Neural cell (in vitro differentiated cells): Measurements from ENCODE around the gene COLQ. TPM values are rescaled to one million over a fixed set of nuclear protein-coding genes. Genes with fewer than 3 reads are reported as not detected.

ENCODE experiments used
- H2AFZ ChIP-seq: fragments of 200-600, 300-800 bp; sonication (generic), shearing (Covaris generic); 2 replicates; pipeline ENCODE4 v1.6.0; 2014; ENCODE audit warnings: low read depth, mild to moderate bottlenecking, antibody characterized with exemption, low read length, moderate library complexity
- H3F3A ChIP-seq: fragments of 200-600 bp; shearing (Covaris generic); 2 replicates; pipeline ENCODE4 v1.6.1; 2016; ENCODE audit warnings: mild to moderate bottlenecking, moderate library complexity, mixed read lengths, antibody characterized with exemption, low read length; ENCODE audit not compliant: insufficient read depth, poor library complexity, severe bottlenecking
- H3K27ac ChIP-seq: fragments of 200-600, 300-800 bp; sonication (generic), shearing (Covaris generic); 2 replicates; pipeline ENCODE4 v1.5.1; 2014; ENCODE audit warnings: mild to moderate bottlenecking, low read length, moderate library complexity
- H3K27me3 ChIP-seq: fragments of 300-800, 200-600 bp; sonication (generic), shearing (Covaris generic); 2 replicates; pipeline ENCODE4 v1.6.0; 2014; ENCODE audit warnings: mild to moderate bottlenecking, low read depth, low read length, moderate library complexity; ENCODE audit not compliant: insufficient read depth
- H3K36me3 ChIP-seq: fragments of 300-800, 200-600 bp; sonication (generic), shearing (Covaris generic); 2 replicates; pipeline ENCODE4 v1.5.1; 2014; ENCODE audit warnings: mild to moderate bottlenecking, antibody characterized with exemption, low read length, moderate library complexity; ENCODE audit not compliant: insufficient read depth
- H3K4me2 ChIP-seq: fragments of 300-800, 200-600 bp; sonication (generic), shearing (Covaris generic); 2 replicates; pipeline ENCODE4 v1.6.0; 2014; ENCODE audit warnings: mild to moderate bottlenecking, low read length
- H3K4me3 ChIP-seq: fragments of 300-800, 200-600 bp; sonication (generic), shearing (Covaris generic); 2 replicates; pipeline ENCODE4 v1.5.1; 2014; ENCODE audit warnings: mild to moderate bottlenecking, low read length, moderate library complexity
- H3K79me2 ChIP-seq: fragments of 200-600 bp; shearing (Covaris generic); replicated peaks from 2 replicates; pipeline ENCODE4 v1.6.0; 2014; ENCODE audit warnings: mild to moderate bottlenecking, low read length, moderate library complexity; ENCODE audit not compliant: insufficient read depth
- H3K9ac ChIP-seq: fragments of 300-800, 200-600 bp; sonication (generic), shearing (Covaris generic); 2 replicates; pipeline ENCODE4 v1.6.1; 2016; ENCODE audit warnings: mild to moderate bottlenecking, low read length, mixed read lengths
- H3K9me2 ChIP-seq: fragments of 200-600 bp; shearing (Covaris generic); 2 replicates; pipeline ENCODE4 v1.6.1; 2016; ENCODE audit warnings: mild to moderate bottlenecking, low read length, mixed read lengths; ENCODE audit not compliant: insufficient read depth
- H3K9me3 ChIP-seq: fragments of 200-600, 300-800 bp; sonication (generic), shearing (Covaris generic); 2 replicates; pipeline ENCODE4 v1.6.1; 2016; ENCODE audit warnings: mild to moderate bottlenecking, mixed run types, low read length, moderate library complexity, mixed read lengths
- H4K20me1 ChIP-seq: fragments of 200-600 bp; shearing (Covaris generic); 2 replicates; pipeline ENCODE4 v1.6.1; 2016; ENCODE audit warnings: mild to moderate bottlenecking, mixed run types; ENCODE audit not compliant: insufficient read depth
- EP300 ChIP-seq: fragments of 450-650 bp; conservative IDR thresholded peaks from 2 replicates; pipeline ENCODE4 v1.6.1; 2014; ENCODE audit warnings: antibody characterized with exemption, mild to moderate bottlenecking, moderate library complexity; ENCODE audit not compliant: poor library complexity, severe bottlenecking
- EZH2 ChIP-seq: fragments of 200-600, 300-800 bp; shearing (Covaris generic), sonication (generic); IDR thresholded peaks from 2 replicates; pipeline ENCODE4 v1.6.1; 2014; ENCODE audit warnings: antibody characterized with exemption, low read length, borderline replicate concordance, mild to moderate bottlenecking; ENCODE audit not compliant: insufficient read depth, poor library complexity, severe bottlenecking
- MXI1 ChIP-seq: fragments of 450-650 bp; conservative IDR thresholded peaks from 2 replicates; pipeline ENCODE4 v1.6.1; 2014; ENCODE audit warnings: antibody characterized with exemption, mild to moderate bottlenecking; ENCODE audit not compliant: poor library complexity, severe bottlenecking
- POLR2AphosphoS5 ChIP-seq: IDR thresholded peaks from 2 replicates; pipeline ENCODE4 v1.6.1; 2012
- RAD21 ChIP-seq: fragments of 450-650 bp; conservative IDR thresholded peaks from 2 replicates; pipeline ENCODE4 v1.6.1; 2014; ENCODE audit warnings: antibody characterized with exemption, mild to moderate bottlenecking, moderate library complexity
- SMC3 ChIP-seq: fragments of 450-650 bp; conservative IDR thresholded peaks from 2 replicates; pipeline ENCODE4 v1.6.1; 2014; ENCODE audit warnings: antibody characterized with exemption, mild to moderate bottlenecking, moderate library complexity; ENCODE audit not compliant: poor library complexity
- TAF1 ChIP-seq: IDR thresholded peaks from 2 replicates; pipeline ENCODE4 v1.6.1; 2012; ENCODE audit warnings: low read depth
- polyA plus RNA-seq: library from polyadenylated mRNA; depleted of rRNA; stranded (reverse); fragments of >200 nt; gene quantifications from 2 replicates; pipeline ENCODE4 v1.2.3, GENCODE V29; 2014
- small RNA-seq, 3 experiments: library from RNA; depleted of rRNA; stranded (forward); fragments of <200 nt; gene quantifications; one replicate each; pipeline ENCODE3, GENCODE V24; 2012
- TF ChIP-seq, protein P1 (sequence below): fragments of 450-650 bp; IDR thresholded peaks from 2 replicates; pipeline ENCODE4 v1.5.1; 2014; ENCODE audit warnings: antibody characterized with exemption, mild to moderate bottlenecking, moderate library complexity; ENCODE audit not compliant: poor library complexity, severe bottlenecking

COLQ gene
- polyA plus RNA-seq, 1 donor from 2014 or later: 9.5 TPM

- Histone ChIP-seq H3K9me2 (no peaks in the 10 kb centered on the region), H3K79me2 (no peaks in the 10 kb centered on the region), H2AFZ (no peak overlapping the region), H3K4me2 (no peak overlapping the region), H3K36me3 (peaks cover 8% of the 10 kb centered on the region), H3K27me3 (no peaks in the 10 kb centered on the region), H3F3A (no peaks in the 10 kb centered on the region), H3K9ac (no peak overlapping the region), H3K4me3 (no peak overlapping the region), H4K20me1 (no peaks in the 10 kb centered on the region), H3K27ac (no peak overlapping the region), H3K9me3 (no peaks in the 10 kb centered on the region)
- no peak for TF ChIP-seq POLR2AphosphoS5
- TF ChIP-seq TAF1: no peak
- TF ChIP-seq, protein P1, sequence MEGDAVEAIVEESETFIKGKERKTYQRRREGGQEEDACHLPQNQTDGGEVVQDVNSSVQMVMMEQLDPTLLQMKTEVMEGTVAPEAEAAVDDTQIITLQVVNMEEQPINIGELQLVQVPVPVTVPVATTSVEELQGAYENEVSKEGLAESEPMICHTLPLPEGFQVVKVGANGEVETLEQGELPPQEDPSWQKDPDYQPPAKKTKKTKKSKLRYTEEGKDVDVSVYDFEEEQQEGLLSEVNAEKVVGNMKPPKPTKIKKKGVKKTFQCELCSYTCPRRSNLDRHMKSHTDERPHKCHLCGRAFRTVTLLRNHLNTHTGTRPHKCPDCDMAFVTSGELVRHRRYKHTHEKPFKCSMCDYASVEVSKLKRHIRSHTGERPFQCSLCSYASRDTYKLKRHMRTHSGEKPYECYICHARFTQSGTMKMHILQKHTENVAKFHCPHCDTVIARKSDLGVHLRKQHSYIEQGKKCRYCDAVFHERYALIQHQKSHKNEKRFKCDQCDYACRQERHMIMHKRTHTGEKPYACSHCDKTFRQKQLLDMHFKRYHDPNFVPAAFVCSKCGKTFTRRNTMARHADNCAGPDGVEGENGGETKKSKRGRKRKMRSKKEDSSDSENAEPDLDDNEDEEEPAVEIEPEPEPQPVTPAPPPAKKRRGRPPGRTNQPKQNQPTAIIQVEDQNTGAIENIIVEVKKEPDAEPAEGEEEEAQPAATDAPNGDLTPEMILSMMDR: no peak
- no peak for TF ChIP-seq EZH2
- no peak for TF ChIP-seq RAD21
- TF ChIP-seq SMC3: no peak
- no peak for TF ChIP-seq MXI1
- no peak for TF ChIP-seq EP300
These were observed 118.0 kb downstream of the COLQ start for GRCh38 chr3:15403495-15403894.

DNA sequence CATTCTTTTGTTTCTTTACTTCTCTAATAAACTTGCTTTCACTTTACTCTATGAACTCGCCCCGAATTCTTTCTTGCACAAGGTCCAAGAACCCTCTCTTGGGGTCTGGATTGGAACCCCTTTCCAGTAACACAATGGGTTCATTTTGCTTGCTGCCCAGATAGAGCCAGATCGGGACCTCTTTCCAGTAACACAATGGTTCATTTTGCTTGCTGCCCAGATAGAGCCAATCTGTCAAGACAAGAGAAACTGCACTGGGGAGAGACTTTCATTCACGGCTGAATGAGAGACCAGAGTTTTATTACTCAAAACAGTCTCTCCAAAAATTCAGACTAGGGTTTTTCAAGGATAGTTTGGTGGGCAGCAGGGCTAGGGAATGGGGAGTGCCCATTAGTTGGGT is 119.6 kb downstream of the COLQ start:
- no peaks in the 10 kb centered on the region for H3K79me2 ChIP-seq
- H3K27ac ChIP-seq: no peak overlapping the region
- no peaks in the 10 kb centered on the region for H3K36me3 ChIP-seq
- H3K4me3 ChIP-seq: no peak overlapping the region
- no peak overlapping the region for H3K9ac ChIP-seq
- no peaks in the 10 kb centered on the region for H3K9me3 ChIP-seq
- no peaks in the 10 kb centered on the region for H3K9me2 ChIP-seq
- no peaks in the 10 kb centered on the region for H3K27me3 ChIP-seq
- H3F3A ChIP-seq: no peaks in the 10 kb centered on the region
- no peak overlapping the region for H2AFZ ChIP-seq
- TF ChIP-seq POLR2AphosphoS5 (no peak), SMC3 (no peak)
- TF ChIP-seq, protein P1: no peak
- H4K20me1 ChIP-seq: no peaks in the 10 kb centered on the region
- H3K4me2 ChIP-seq: no peak overlapping the region

Small RNA genes within 50 kb of the gene (small RNA-seq; reads per million reads assigned to genes)
- gene MIR4270: 0 reads per million in 3 experiments
- gene RN7SL110P: 0 reads per million in 3 experiments
- gene RNU6-1024P: 0 reads per million in 3 experiments

Other genes starting within 250 kb of the COLQ start
- 166 TPM in 2 replicates for gene SH3BP5, start 189.1 kb downstream of the COLQ start, polyA plus RNA-seq
- gene METTL6, start 94.2 kb downstream of the COLQ start, polyA plus RNA-seq: 53.3 and 60.8 TPM in 2 replicates
- 45.4 and 53.1 TPM in 2 replicates for gene EAF1, start 94.1 kb downstream of the COLQ start, polyA plus RNA-seq
- 22.5 and 26.0 TPM in 2 replicates for gene HACL1, start 79.9 kb upstream of the COLQ start, polyA plus RNA-seq
- 4.6 TPM in 2 replicates for gene BTD, start 80.0 kb upstream of the COLQ start, polyA plus RNA-seq